ENCODE measurements around the gene HPCAL4.

HPCAL4 gene

GRCh38 chr1:39639305-39640130 lies 51.7 kb downstream of the HPCAL4 start, which contains the start of gene HEYL:
Gene HEYL, minus strand, starts transcription at chr1:39639643. Its CDS starts 18 bp downstream, at chr1:39639625.
- Histone ChIP-seq H2AFZ (ENCODE audit: low read depth) (peak within 1 kb of the TSS; percentile 91), H3K79me2 (ENCODE audit: insufficient read depth, low read depth) (no peaks in the 10 kb centered on the region), H3K4me1 (ENCODE audit: low read depth, poor library complexity, severe bottlenecking) (peaks cover 7% of the 10 kb centered on the region), H3K4me3 (IDR thresholded peaks at IDR 0.05; ENCODE audit: insufficient read depth, low read depth, low read length) (peak within 1 kb of the TSS; percentile 63), H3K9ac (peak within 1 kb of the TSS; percentile 35; the same call in 1 of the 2 replicates), H3K36me3 (ENCODE audit: insufficient read depth) (no peaks in the 10 kb centered on the region), H4K20me1 (ENCODE audit: insufficient read depth) (no peaks in the 10 kb centered on the region), H3K27ac (no peak within 1 kb of the TSS), H3K4me2 (peak within 1 kb of the TSS; percentile 52), H3K27me3 (ENCODE audit: insufficient read depth, low read depth) (0 out of 2 replicates have a peak, but pooled peaks cover 2% of the 10 kb centered on the region)
- TF ChIP-seq, protein P1, sequence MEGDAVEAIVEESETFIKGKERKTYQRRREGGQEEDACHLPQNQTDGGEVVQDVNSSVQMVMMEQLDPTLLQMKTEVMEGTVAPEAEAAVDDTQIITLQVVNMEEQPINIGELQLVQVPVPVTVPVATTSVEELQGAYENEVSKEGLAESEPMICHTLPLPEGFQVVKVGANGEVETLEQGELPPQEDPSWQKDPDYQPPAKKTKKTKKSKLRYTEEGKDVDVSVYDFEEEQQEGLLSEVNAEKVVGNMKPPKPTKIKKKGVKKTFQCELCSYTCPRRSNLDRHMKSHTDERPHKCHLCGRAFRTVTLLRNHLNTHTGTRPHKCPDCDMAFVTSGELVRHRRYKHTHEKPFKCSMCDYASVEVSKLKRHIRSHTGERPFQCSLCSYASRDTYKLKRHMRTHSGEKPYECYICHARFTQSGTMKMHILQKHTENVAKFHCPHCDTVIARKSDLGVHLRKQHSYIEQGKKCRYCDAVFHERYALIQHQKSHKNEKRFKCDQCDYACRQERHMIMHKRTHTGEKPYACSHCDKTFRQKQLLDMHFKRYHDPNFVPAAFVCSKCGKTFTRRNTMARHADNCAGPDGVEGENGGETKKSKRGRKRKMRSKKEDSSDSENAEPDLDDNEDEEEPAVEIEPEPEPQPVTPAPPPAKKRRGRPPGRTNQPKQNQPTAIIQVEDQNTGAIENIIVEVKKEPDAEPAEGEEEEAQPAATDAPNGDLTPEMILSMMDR (conservative IDR thresholded peaks at IDR 0.05; ENCODE audit: low read depth, low read length), result peak; percentile 16; the same call in 1 of the 2 replicates

GRCh38 chr1:39638965-39639304 lies 52.3 kb downstream of the HPCAL4 start:
- Histone ChIP-seq H3K4me1 (ENCODE audit: low read depth, poor library complexity, severe bottlenecking) (peaks cover 7% of the 10 kb centered on the region), H3K79me2 (ENCODE audit: insufficient read depth, low read depth) (no peaks in the 10 kb centered on the region), H3K4me2 (peak overlapping the region; percentile 52), H3K27me3 (ENCODE audit: insufficient read depth, low read depth) (0 out of 2 replicates have a peak, but pooled peaks cover 2% of the 10 kb centered on the region), H3K36me3 (ENCODE audit: insufficient read depth) (no peaks in the 10 kb centered on the region), H3K9ac (no peak overlapping the region), H3K4me3 (IDR thresholded peaks at IDR 0.05; ENCODE audit: insufficient read depth, low read depth, low read length) (peak overlapping the region; percentile 63), H4K20me1 (ENCODE audit: insufficient read depth) (no peaks in the 10 kb centered on the region), H2AFZ (ENCODE audit: low read depth) (peak overlapping the region; percentile 91), H3K27ac (no peak overlapping the region)
- TF ChIP-seq, protein P1 (conservative IDR thresholded peaks at IDR 0.05; ENCODE audit: low read depth, low read length), result no peak

DNA sequence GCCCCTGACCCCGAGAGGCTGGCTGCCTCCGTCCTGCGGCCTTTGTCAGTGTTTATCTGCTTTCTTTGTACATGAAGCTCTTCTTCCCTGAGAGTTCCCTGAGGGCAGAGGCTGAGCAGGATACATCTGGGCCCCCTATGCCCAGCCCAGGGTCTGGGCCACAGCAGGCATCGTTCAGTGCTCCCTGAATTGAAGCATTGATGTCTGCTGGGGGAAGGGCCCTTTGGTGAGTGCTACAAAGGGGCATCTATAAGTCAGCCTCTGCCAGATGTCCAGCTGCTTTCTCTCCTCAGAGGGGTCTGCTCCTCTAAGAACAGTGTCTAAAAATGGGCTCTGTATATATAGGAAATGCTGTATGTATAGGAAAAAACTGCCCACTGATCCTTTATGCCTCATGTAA lies 53.9 kb downstream of the HPCAL4 start:
- TF ChIP-seq, protein P1 (conservative IDR thresholded peaks at IDR 0.05; ENCODE audit: low read depth, low read length), result no peak
- Histone ChIP-seq H3K4me2 (no peak overlapping the region), H3K79me2 (ENCODE audit: insufficient read depth, low read depth) (no peaks in the 10 kb centered on the region), H3K27me3 (ENCODE audit: insufficient read depth, low read depth) (0 out of 2 replicates have a peak, but pooled peaks cover 2% of the 10 kb centered on the region), H4K20me1 (ENCODE audit: insufficient read depth) (no peaks in the 10 kb centered on the region), H3K4me3 (IDR thresholded peaks at IDR 0.05; ENCODE audit: insufficient read depth, low read depth, low read length) (no peak overlapping the region), H2AFZ (ENCODE audit: low read depth) (no peak overlapping the region), H3K36me3 (ENCODE audit: insufficient read depth) (no peaks in the 10 kb centered on the region), H3K4me1 (ENCODE audit: low read depth, poor library complexity, severe bottlenecking) (peaks cover 7% of the 10 kb centered on the region), H3K27ac (no peak overlapping the region), H3K9ac (no peak overlapping the region)

DNA sequence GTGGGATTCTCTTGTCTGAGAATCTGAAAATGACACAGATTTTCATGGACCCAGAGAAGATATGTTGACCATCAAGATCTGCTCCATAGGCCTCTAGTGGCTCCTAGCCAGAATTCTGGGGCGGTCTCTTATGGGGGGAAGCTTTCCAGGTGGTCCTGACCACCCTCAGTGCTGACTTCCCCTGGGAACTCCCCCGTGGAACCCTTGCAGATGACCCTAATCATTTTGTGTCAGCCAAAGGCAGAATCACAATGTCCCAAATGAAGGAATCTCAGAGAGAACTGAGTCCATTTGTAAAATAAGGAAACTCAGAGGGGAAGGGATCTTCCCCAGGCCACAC lies 55.4 kb downstream of the HPCAL4 start:
- H3K27me3 ChIP-seq (ENCODE audit: insufficient read depth, low read depth), result 0 out of 2 replicates have a peak, but pooled peaks cover 2% of the 10 kb centered on the region
- no peak overlapping the region for H3K4me2 ChIP-seq

More for the DNA sequence above, 55.4 kb downstream of the HPCAL4 start:
- peaks cover 7% of the 10 kb centered on the region for H3K4me1 ChIP-seq (ENCODE audit: low read depth, poor library complexity, severe bottlenecking)
- no peaks in the 10 kb centered on the region for H3K36me3 ChIP-seq (ENCODE audit: insufficient read depth)
- H3K9ac ChIP-seq, result no peak overlapping the region
- no peaks in the 10 kb centered on the region for H4K20me1 ChIP-seq (ENCODE audit: insufficient read depth)
- TF ChIP-seq, protein P1 (conservative IDR thresholded peaks at IDR 0.05; ENCODE audit: low read depth, low read length), result no peak
- no peaks in the 10 kb centered on the region for H3K79me2 ChIP-seq (ENCODE audit: insufficient read depth, low read depth)
- no peak overlapping the region for H3K4me3 ChIP-seq (IDR thresholded peaks at IDR 0.05; ENCODE audit: insufficient read depth, low read depth, low read length)
- no peak overlapping the region for H3K27ac ChIP-seq
- H2AFZ ChIP-seq (ENCODE audit: low read depth), result no peak overlapping the region
